SK-N-SH (cell line): ENCODE data around the gene MRPL53. TPM values are rescaled to one million over a fixed set of nuclear protein-coding genes. Genes with fewer than 3 reads are reported as not detected.

Experiments used
- CTCF ChIA-PET: fragments of 300-600, 350-600 bp; formaldehyde crosslinking; extraction: SDS; loops from one replicate; lab custom pipeline; 2021; lab: Yijun Ruan, JAX
- POLR2A ChIA-PET: fragments of 350-600 bp; sonication (Branson Sonifier 250); formaldehyde crosslinking; extraction: SDS; loops from one replicate; lab custom pipeline; 2020; ENCODE audit warnings: antibody characterized with exemption, inconsistent platforms; lab: Yijun Ruan, JAX
- DNase-seq: peaks from one replicate; pipeline ENCODE4 v3.0.0; 2012
- H2AFZ ChIP-seq: fragments of 200-600 bp; sonication (generic); 2 replicates; pipeline ENCODE4 v1.8.1; 2016; ENCODE audit warnings: antibody characterized with exemption, mild to moderate bottlenecking, low read depth
- H3F3A ChIP-seq: fragments of 200-600 bp; sonication (generic); replicated peaks from 2 replicates; pipeline ENCODE3; 2016; ENCODE audit warnings: antibody characterized with exemption, mild to moderate bottlenecking; ENCODE audit not compliant: insufficient read depth
- H3K27ac ChIP-seq, 2 experiments: fragments of 200-500 bp in 1 of 2; fragments of 200-600 bp in 1 of 2; sonication (Bioruptor generic) in 1 of 2; sonication (generic), shearing (Covaris generic) in 1 of 2; 2 replicates each; pipeline versions ENCODE4 v1.5.1 to v1.6.1; 2014 to 2016; ENCODE audit warnings: low read depth in 2 of 2, inconsistent platforms in 1 of 2, low read length in 1 of 2, mild to moderate bottlenecking in 1 of 2, mixed read lengths in 1 of 2
- H3K27me3 ChIP-seq: fragments of 200-600 bp; sonication (generic), shearing (Covaris generic); 2 replicates; pipeline ENCODE4 v1.6.1; 2016; ENCODE audit warnings: mixed run types; ENCODE audit not compliant: insufficient read depth
- H3K36me3 ChIP-seq, 2 experiments: fragments of 200-500 bp in 1 of 2; fragments of 200-600 bp in 1 of 2; sonication (Bioruptor generic) in 1 of 2; sonication (generic) in 1 of 2; replicated peaks in 1 of 2; 2 replicates each; pipeline versions ENCODE3 to v1.5.1; 2014 to 2016; ENCODE audit warnings: low read length in 1 of 2, mild to moderate bottlenecking in 1 of 2; ENCODE audit not compliant: insufficient read depth in 2 of 2, control insufficient read depth in 1 of 2
- H3K4me1 ChIP-seq, 2 experiments: fragments of 200-500 bp in 1 of 2; fragments of 200-600 bp in 1 of 2; sonication (Bioruptor generic) in 1 of 2; sonication (generic), shearing (Covaris generic) in 1 of 2; 2 replicates each; pipeline versions ENCODE4 v1.5.1 to v1.6.1; 2014 to 2016; ENCODE audit warnings: low read depth in 1 of 2, low read length in 1 of 2, mixed run types in 1 of 2; ENCODE audit not compliant: insufficient read depth in 2 of 2, control insufficient read depth in 1 of 2
- H3K4me2 ChIP-seq: fragments of 200-600 bp; sonication (generic), shearing (Covaris generic); 2 replicates; pipeline ENCODE4 v1.6.1; 2017; ENCODE audit warnings: mixed run types
- H3K4me3 ChIP-seq, 2 experiments: fragments of 200-500 bp in 1 of 2; fragments of 200-600 bp in 1 of 2; sonication (Bioruptor generic) in 1 of 2; sonication (generic), shearing (Covaris generic) in 1 of 2; 2 replicates each; pipeline versions ENCODE4 v1.5.1 to v1.8.1; 2014 to 2016; ENCODE audit warnings: low read depth in 2 of 2, inconsistent platforms in 1 of 2, low read length in 1 of 2, mild to moderate bottlenecking in 1 of 2, mixed read lengths in 1 of 2, moderate library complexity in 1 of 2
- H3K79me2 ChIP-seq: fragments of 200-600 bp; sonication (generic); 2 replicates; pipeline ENCODE4 v1.8.1; 2017; ENCODE audit warnings: mild to moderate bottlenecking; ENCODE audit not compliant: insufficient read depth
- H3K9ac ChIP-seq: fragments of 200-600 bp; sonication (generic); 2 replicates; pipeline ENCODE4 v1.6.1; 2017; ENCODE audit warnings: mixed run types
- H3K9me2 ChIP-seq: fragments of 200-600 bp; sonication (generic); 2 replicates; pipeline ENCODE4 v1.6.1; 2017; ENCODE audit warnings: mixed run types
- H3K9me3 ChIP-seq: fragments of 200-600 bp; sonication (generic); 2 replicates; pipeline ENCODE4 v1.6.1; 2017; ENCODE audit warnings: mixed run types, mild to moderate bottlenecking, moderate library complexity
- H4K20me1 ChIP-seq: fragments of 200-600 bp; sonication (generic); 2 replicates; pipeline ENCODE4 v1.6.1; 2017; ENCODE audit warnings: mild to moderate bottlenecking, mixed run types; ENCODE audit not compliant: insufficient read depth
- CHD2 ChIP-seq: fragments of 150-350 bp; IDR thresholded peaks from 2 replicates; pipeline ENCODE4 v1.6.1; 2018; ENCODE audit warnings: low read length; ENCODE audit not compliant: partially characterized antibody
- ELF1 ChIP-seq: IDR thresholded peaks from 2 replicates; pipeline ENCODE4 v1.4.0; 2012
- EP300 ChIP-seq, 2 experiments: IDR thresholded peaks; 2 replicates each; pipeline versions ENCODE4 v1.4.0 to v1.6.1; 2012; ENCODE audit warnings: borderline replicate concordance in 1 of 2, low read depth in 1 of 2, low read length in 1 of 2
- FOSL2 ChIP-seq: IDR thresholded peaks from 2 replicates; pipeline ENCODE4 v1.4.0; 2012; ENCODE audit warnings: low read depth, mild to moderate bottlenecking, moderate library complexity, borderline replicate concordance
- FOXJ3 ChIP-seq: sonication (generic); formaldehyde crosslinking; IDR thresholded peaks from 2 replicates; pipeline ENCODE4 v1.5.1; 2020; ENCODE audit warnings: mild to moderate bottlenecking, missing genetic modification reagents
- GABPA ChIP-seq: IDR thresholded peaks from 2 replicates; pipeline ENCODE4 v1.4.0; 2012; ENCODE audit warnings: low read depth, mild to moderate bottlenecking
- GATA2 ChIP-seq: sonication (generic); formaldehyde crosslinking; IDR thresholded peaks from 2 replicates; pipeline ENCODE4 v1.5.0; 2020; ENCODE audit warnings: mild to moderate bottlenecking, missing genetic modification reagents
- JUND ChIP-seq: IDR thresholded peaks from 2 replicates; pipeline ENCODE4 v1.4.0; 2012
- MXI1 ChIP-seq: IDR thresholded peaks from 2 replicates; pipeline ENCODE4 v1.6.1; 2012; ENCODE audit warnings: mild to moderate bottlenecking, low read depth, low read length, improper control_type of control experiment
- NFIC ChIP-seq: IDR thresholded peaks from 2 replicates; pipeline ENCODE4 v1.4.0; 2012; ENCODE audit warnings: borderline replicate concordance
- NRF1 ChIP-seq: IDR thresholded peaks from 2 replicates; pipeline ENCODE4 v1.6.1; 2012; ENCODE audit warnings: low read depth, mild to moderate bottlenecking, low read length
- POLR2AphosphoS5 ChIP-seq: IDR thresholded peaks from 2 replicates; pipeline ENCODE4 v1.6.1; 2012; ENCODE audit warnings: low read depth, low read length
- RAD21 ChIP-seq: IDR thresholded peaks from 2 replicates; pipeline ENCODE4 v1.6.1; 2012; ENCODE audit warnings: mild to moderate bottlenecking, low read length
- RCOR1 ChIP-seq: fragments of 150-350 bp; IDR thresholded peaks from 2 replicates; pipeline ENCODE4 v1.6.1; 2017; ENCODE audit warnings: antibody characterized with exemption, low read length
- RFX5 ChIP-seq: IDR thresholded peaks from 2 replicates; pipeline ENCODE4 v1.6.1; 2012; ENCODE audit warnings: mild to moderate bottlenecking, improper control_type of control experiment, low read length
- RXRA ChIP-seq: IDR thresholded peaks from 2 replicates; pipeline ENCODE4 v1.4.0; 2012; ENCODE audit warnings: low read depth, mild to moderate bottlenecking, borderline replicate concordance
- SMC3 ChIP-seq: IDR thresholded peaks from 2 replicates; pipeline ENCODE4 v1.6.1; 2012; ENCODE audit warnings: low read depth, low read length, improper control_type of control experiment
- TAF1 ChIP-seq: IDR thresholded peaks from 2 replicates; pipeline ENCODE4 v1.6.1; 2012; ENCODE audit warnings: low read depth, mild to moderate bottlenecking, low read length, moderate library complexity, borderline replicate concordance
- TEAD4 ChIP-seq: IDR thresholded peaks from 2 replicates; pipeline ENCODE4 v1.4.0; 2012; ENCODE audit warnings: mild to moderate bottlenecking, borderline replicate concordance; ENCODE audit not compliant: insufficient read depth
- YY1 ChIP-seq: IDR thresholded peaks from 2 replicates; pipeline ENCODE4 v1.4.0; 2012; ENCODE audit warnings: low read depth, mild to moderate bottlenecking
- WGBS: methylation state at CpG from one replicate; pipeline ENCODE4 v1.1.6; 2017; ENCODE audit warnings: low lambda C conversion rate; 5-methylcytosine and 5-hydroxymethylcytosine counted together
- polyA plus RNA-seq, 3 experiments: library from polyadenylated mRNA; depleted of rRNA; stranded (reverse); fragments of >200 nt; gene quantifications; 2 replicates each; pipeline ENCODE4 v1.2.3, GENCODE V29; 2012
- TF ChIP-seq, protein P1 (sequence below): fragments of 200-600 bp; sonication (generic); IDR thresholded peaks from 2 replicates; pipeline ENCODE4 v1.6.1; 2017; ENCODE audit warnings: antibody characterized with exemption, mild to moderate bottlenecking, moderate library complexity
- TF ChIP-seq, protein P2 (sequence below): IDR thresholded peaks from 2 replicates; pipeline ENCODE4 v1.4.0; 2012; ENCODE audit warnings: low read depth
- TF ChIP-seq, protein P3 (sequence below): fragments of 150-350 bp; IDR thresholded peaks from 2 replicates; pipeline ENCODE4 v1.6.1; 2017; ENCODE audit warnings: antibody characterized with exemption, low read length, low read depth, borderline replicate concordance
- TF ChIP-seq, protein P4 (sequence below): fragments of 150-350 bp; IDR thresholded peaks from 2 replicates; pipeline ENCODE4 v1.6.1; 2016; ENCODE audit warnings: mild to moderate bottlenecking, low read depth, low read length
- TF ChIP-seq, protein P5 (sequence below): IDR thresholded peaks from 2 replicates; pipeline ENCODE4 v1.4.0; 2012; ENCODE audit warnings: low read depth, borderline replicate concordance

The MRPL53 gene
- polyA plus RNA-seq, 1 of the 3 experiments (the other 2 are of a cell fraction): 95.0 TPM

DNA sequence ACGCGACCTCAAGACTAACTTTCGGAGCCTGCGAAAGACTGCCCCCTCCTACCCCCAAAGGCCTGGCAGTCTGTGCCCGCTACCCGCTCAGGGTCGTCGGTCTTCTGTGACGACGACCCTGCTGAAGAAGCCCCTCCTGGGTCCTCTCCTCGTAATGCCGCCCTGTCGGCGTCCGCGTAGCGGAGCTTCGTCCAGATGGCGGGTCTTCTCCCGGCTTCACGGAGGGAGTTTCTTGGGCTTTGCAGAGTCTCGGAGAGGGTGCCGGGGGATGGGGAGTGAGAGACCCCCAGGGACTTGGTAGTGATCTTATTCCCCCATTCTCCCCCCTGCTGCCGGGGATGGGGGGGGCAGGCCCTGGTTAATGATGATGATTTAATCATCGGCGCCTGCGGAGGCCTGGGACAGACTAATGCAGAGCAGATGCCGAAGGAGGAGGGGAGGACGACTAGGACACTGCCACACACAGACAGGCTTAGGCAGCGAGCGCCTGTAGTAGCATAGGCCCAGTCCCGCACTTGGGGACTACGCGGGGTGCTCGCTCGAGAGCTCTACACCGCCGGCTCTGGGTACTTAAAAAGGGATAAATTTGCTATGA lies 35.5 kb upstream of the MRPL53 start (continued):
- TF ChIP-seq SMC3: no peak
- peak; percentile 95 for TF ChIP-seq CHD2
- peak; percentile 92 for TF ChIP-seq RCOR1
- peak; percentile 47 to 96; a peak in 3 of 4 replicates for TF ChIP-seq EP300 (IDR thresholded peaks at IDR 0.05; ENCODE audit: borderline replicate concordance in 1 of 2, low read depth in 1 of 2, low read length in 1 of 2)

DNA sequence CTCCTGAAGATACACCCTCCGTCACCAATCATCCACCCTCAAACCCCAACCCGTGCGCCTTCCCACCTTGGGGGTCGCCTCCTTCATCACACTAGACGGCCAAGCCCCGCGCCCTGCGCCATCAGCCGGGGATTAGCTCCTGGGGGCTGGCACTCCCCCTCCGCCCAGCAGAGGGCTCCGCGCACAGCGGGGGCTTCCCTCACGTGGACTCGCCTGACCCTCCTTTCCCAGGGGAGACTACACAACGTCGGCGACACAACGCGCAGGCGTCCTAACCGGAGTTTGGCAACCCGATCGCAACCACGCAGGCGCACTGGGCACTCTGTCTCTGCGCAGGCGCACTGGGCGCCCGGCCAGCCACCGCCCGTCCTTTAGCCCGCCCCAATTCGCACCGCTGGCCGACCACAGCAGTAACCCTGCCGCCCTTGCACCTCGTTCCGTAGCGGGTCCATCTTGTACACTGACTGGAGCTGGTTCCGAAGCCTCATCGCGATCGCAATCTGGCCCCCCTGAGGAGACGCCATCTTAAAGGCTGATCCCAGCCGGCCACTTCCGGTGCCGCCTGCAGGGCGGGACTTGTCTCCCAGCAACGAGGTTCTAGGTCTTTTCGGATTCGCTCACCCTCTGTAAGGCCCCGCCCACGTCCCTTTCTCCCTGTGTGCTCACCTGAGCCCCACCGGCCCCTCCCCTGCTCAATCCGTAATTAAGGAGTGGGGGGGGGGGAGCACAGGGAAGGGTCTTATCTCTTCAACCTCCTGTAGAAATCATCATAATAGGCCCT lies 34.9 kb upstream of the MRPL53 start, which contains the start of gene PCGF1:
Gene PCGF1, minus strand, starts transcription at position 551 of the 781 bp plus-strand sequence. Its CDS starts 27 bp downstream, at position 524.
- no peaks in the 10 kb centered on the region for H3K9me3 ChIP-seq
- H3K4me2 ChIP-seq: peak within 1 kb of the TSS; percentile 96
- POLR2A ChIA-PET: interaction anchor here (0.7 to 2.3 kb wide), 8 partner anchors 11 to 68 kb away, joined by 3 to 11 read pairs (median 7); partner anchors contain the start of genes AUP1, CCDC142, HTRA2 and TTC31
- H3K9ac ChIP-seq: peak within 1 kb of the TSS; percentile 95
- no peaks in the 10 kb centered on the region for H3K27me3 ChIP-seq
- H3K27ac ChIP-seq: peak within 1 kb of the TSS; percentile 99 to 100
- H3K4me3 ChIP-seq: peak within 1 kb of the TSS; percentile 84 to 86
- peaks cover 28% of the 10 kb centered on the region for H3F3A ChIP-seq
- TF ChIP-seq GABPA: peak; percentile 80
- peak; percentile 57 for TF ChIP-seq RAD21
- TF ChIP-seq CHD2: peak; percentile 7
- no peak for TF ChIP-seq TEAD4
- TF ChIP-seq, protein P1, sequence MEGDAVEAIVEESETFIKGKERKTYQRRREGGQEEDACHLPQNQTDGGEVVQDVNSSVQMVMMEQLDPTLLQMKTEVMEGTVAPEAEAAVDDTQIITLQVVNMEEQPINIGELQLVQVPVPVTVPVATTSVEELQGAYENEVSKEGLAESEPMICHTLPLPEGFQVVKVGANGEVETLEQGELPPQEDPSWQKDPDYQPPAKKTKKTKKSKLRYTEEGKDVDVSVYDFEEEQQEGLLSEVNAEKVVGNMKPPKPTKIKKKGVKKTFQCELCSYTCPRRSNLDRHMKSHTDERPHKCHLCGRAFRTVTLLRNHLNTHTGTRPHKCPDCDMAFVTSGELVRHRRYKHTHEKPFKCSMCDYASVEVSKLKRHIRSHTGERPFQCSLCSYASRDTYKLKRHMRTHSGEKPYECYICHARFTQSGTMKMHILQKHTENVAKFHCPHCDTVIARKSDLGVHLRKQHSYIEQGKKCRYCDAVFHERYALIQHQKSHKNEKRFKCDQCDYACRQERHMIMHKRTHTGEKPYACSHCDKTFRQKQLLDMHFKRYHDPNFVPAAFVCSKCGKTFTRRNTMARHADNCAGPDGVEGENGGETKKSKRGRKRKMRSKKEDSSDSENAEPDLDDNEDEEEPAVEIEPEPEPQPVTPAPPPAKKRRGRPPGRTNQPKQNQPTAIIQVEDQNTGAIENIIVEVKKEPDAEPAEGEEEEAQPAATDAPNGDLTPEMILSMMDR: peak; percentile 53
- TF ChIP-seq POLR2AphosphoS5: peak; percentile 83
- TF ChIP-seq, protein P2, sequence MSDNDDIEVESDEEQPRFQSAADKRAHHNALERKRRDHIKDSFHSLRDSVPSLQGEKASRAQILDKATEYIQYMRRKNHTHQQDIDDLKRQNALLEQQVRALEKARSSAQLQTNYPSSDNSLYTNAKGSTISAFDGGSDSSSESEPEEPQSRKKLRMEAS: peak; percentile 73
- TF ChIP-seq JUND: no peak
- TF ChIP-seq YY1: peak; percentile 95
- no peak for TF ChIP-seq NFIC
- no peak for TF ChIP-seq FOSL2
- TF ChIP-seq NRF1: peak; percentile 97
- TF ChIP-seq RFX5: peak; percentile 62; the same call in 1 of the 2 replicates
- peak; percentile 37; the same call in 1 of the 2 replicates for TF ChIP-seq GATA2
- TF ChIP-seq, protein P3, sequence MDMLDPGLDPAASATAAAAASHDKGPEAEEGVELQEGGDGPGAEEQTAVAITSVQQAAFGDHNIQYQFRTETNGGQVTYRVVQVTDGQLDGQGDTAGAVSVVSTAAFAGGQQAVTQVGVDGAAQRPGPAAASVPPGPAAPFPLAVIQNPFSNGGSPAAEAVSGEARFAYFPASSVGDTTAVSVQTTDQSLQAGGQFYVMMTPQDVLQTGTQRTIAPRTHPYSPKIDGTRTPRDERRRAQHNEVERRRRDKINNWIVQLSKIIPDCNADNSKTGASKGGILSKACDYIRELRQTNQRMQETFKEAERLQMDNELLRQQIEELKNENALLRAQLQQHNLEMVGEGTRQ: peak; percentile 48; the same call in 1 of the 2 replicates
- no peak for TF ChIP-seq FOXJ3 (CRISPR knock-in tag)
- TF ChIP-seq TAF1: peak; percentile 85
- no peak for TF ChIP-seq EP300 (IDR thresholded peaks at IDR 0.05; ENCODE audit: borderline replicate concordance in 1 of 2, low read depth in 1 of 2, low read length in 1 of 2)
- TF ChIP-seq, protein P4, sequence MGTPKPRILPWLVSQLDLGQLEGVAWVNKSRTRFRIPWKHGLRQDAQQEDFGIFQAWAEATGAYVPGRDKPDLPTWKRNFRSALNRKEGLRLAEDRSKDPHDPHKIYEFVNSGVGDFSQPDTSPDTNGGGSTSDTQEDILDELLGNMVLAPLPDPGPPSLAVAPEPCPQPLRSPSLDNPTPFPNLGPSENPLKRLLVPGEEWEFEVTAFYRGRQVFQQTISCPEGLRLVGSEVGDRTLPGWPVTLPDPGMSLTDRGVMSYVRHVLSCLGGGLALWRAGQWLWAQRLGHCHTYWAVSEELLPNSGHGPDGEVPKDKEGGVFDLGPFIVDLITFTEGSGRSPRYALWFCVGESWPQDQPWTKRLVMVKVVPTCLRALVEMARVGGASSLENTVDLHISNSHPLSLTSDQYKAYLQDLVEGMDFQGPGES: no peak
- TF ChIP-seq ELF1: peak; percentile 80
- TF ChIP-seq MXI1: peak; percentile 87; the same call in 1 of the 2 replicates
- TF ChIP-seq SMC3: peak; percentile 55; the same call in 1 of the 2 replicates
- no peak for TF ChIP-seq RXRA
- TF ChIP-seq, protein P5, sequence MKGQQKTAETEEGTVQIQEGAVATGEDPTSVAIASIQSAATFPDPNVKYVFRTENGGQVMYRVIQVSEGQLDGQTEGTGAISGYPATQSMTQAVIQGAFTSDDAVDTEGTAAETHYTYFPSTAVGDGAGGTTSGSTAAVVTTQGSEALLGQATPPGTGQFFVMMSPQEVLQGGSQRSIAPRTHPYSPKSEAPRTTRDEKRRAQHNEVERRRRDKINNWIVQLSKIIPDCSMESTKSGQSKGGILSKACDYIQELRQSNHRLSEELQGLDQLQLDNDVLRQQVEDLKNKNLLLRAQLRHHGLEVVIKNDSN: peak; percentile 68; the same call in 1 of the 2 replicates
- TF ChIP-seq, all 33 proteins: peak for 16
- peak; percentile 97 for DNase-seq
- Histone ChIP-seq H2AFZ (peak within 1 kb of the TSS; percentile 85), H4K20me1 (no peaks in the 10 kb centered on the region), H3K9me2 (no peaks in the 10 kb centered on the region), H3K36me3 (peaks cover 15 to 20% of the 10 kb centered on the region in 2 experiments), H3K79me2 (peaks cover 17% of the 10 kb centered on the region; the same call in 1 of the 2 replicates), H3K4me1 (peaks cover 19 to 26% of the 10 kb centered on the region in 2 experiments; a peak in 3 of 4 replicates)
- WGBS: 1% methylated on average over 29 of the region's 56 CpGs
- CTCF ChIA-PET: interaction anchor here (0.6 to 7.5 kb wide), 20 partner anchors 11 to 146 kb away, joined by 3 to 80 read pairs (median 4); partner anchors contain the start of genes AUP1, CCDC142, DQX1 and HTRA2
